ENCODE results near the gene ARHGAP10.
A peak's percentile ranks its signal among the peaks of the same experiment; 100 is the strongest.
"Not testable (repeated sequence)": the region's sequence is repeated elsewhere in the genome, so short reads cannot be mapped to it uniquely, and the experiment has no call there.

ARHGAP10 gene

DNA sequence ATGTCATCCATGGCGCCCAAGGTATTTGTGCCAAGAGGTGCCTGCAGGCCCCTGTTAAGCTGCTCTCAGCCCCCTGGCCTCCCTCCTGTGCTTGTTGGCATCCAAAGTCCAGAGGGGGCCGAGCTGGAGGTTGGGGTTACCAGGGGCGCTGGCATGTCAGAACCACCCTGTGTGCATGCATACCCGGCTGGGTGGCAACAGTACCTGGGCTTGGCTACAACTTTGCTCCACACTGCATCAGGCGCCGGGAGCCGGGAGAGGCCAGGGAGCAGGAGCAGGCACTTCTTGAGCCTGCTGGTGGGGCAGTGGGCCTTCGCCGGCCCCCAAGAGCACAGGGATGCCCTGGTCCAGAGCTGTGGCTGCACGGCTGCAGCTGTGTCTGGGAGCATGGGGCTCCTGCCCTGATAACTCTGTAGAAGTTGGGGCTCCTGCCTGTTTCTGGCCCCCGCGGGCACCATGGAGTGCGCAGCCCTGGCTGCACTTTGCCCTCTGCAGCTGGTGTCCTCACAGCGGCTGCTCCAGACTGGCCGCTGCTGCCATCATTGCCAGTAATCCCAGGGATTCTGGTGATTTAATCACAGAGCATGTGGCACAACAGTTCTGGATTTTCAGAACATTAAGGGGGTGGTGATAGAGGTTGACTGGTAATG lies 130.3 kb downstream of the ARHGAP10 start:
- DNase-seq, result no peak

DNA sequence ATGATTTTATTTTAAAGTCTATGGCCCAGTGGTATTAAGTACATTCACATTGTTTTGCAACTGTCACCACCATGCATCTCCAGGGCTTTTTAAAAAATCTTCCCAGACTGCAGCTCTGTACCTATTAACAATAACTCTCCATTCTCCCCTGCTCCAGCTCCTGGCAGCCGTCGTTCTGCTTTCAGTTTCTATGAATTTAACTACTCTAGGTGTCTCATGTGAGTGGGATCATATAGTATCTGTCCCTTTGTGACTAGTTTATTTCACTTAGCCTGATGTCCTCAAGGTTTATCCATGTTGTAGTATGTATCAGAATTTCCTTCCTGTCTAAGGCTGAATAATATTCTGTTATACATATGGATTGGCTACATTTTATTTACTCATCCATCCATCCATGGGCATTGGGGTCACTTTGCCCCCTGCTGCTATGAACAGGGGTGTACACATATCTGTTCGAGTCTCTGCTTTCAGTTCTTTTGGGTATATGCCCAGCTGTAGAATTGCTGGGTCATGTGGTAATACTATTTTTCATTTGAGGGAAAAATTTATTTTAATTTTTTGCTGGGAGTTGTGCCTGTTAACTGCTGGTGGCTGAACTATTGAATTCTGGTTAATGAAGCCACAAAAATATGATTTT lies 131.3 kb downstream of the ARHGAP10 start:
- DNase-seq, result no peak

DNA sequence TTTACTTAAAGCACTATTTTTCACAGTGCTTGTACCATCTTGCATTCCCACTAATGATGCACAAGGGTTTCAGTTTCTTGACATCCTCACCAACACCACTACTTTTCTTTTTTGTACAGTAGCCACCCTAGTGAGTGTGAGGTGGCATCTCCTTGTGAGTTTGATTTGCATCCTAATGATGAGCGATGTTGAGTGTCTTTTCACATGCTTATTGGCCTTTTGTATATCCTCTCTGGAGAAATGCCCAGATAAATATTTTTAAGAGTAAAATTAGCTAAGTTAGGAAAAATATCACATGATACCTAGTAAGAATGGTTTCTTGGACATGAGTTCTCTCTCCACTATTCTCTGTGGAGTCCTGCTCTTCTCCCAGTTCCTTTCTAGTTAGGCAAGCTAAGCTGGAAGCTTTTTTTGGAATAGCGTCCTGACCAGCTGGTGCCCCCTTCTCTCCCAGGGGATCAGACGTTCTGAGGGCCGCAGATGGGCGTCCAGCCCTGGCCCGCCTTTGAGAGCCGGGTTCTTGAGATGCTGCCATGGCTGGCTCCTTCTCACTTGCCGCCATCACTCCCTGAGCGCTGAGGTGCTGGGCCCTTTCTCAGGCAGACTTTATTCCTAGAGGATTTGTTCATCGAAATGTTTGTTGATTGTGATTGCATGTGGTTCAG lies 132.1 kb downstream of the ARHGAP10 start:
- no peak for DNase-seq

DNA sequence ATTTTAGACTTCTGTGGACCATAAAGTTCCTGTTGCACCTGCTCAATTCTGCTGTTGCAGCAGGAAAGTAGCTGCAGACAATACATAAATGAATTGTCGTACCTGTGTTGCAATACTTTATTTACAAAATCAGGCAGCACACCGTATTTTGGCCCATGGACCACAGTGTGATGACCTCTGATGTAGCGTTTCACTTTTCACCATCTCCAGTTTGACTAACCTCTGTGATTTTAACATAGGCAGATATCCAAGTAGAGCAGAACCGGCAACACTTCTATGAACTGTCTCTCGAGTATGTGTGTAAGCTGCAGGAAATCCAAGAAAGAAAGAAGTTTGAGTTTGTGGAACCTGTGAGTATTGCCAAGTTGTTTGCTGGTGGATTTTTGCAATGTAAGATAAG lies 132.7 kb downstream of the ARHGAP10 start:
- DNase-seq, result no peak

DNA sequence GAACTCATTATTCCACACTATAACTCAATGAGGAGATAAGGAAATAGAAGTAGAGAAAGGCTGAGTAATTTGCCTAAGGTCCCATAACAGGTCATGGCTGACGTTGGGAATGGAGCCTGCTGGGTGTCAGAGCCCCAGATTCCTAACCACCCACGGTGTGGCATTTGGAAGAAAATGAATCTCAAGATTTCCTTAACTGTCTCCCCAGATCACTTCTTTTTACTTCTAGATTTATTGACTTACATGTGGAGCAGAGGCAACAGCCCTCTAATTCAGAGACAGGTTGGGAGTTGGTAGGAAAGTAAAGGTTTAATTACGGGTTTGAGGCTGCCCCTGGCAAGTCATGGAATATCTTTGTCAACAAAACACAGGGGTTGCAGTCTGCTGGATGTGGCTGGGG lies 134.0 kb downstream of the ARHGAP10 start:
- DNase-seq, result no peak

DNA sequence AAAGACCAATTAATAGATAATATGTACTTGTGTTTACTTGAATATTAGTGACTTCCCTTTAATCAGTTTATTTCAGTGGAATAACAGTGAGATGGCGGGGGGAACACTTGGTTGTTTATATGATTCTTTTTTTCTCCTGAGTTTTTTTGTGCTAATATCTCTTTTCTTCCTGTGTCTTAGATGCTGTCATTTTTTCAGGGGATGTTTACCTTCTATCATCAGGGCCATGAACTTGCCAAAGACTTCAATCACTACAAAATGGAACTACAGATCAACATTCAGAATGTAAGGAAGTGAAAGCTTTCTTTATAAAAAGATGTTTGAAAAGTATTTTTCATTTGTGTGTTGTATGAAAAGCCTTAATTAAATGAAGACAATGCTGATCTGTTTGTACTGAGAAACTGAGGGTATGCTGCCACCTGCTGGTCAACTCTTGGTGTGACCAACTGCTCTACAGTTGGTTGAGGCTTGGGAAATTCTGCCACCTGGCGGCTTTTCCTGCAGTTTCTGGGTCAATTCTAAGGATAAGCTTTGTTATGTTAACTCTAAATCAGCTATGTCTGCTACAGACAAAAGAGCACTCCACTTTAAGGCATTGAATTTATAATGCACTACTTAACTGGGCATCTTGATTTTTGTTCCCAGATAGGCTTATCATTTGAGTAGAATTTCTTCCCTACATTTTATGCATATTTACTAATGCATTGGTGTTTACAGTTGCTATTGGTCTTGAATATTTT lies 134.8 kb downstream of the ARHGAP10 start:
- peak; percentile 90 for DNase-seq

DNA sequence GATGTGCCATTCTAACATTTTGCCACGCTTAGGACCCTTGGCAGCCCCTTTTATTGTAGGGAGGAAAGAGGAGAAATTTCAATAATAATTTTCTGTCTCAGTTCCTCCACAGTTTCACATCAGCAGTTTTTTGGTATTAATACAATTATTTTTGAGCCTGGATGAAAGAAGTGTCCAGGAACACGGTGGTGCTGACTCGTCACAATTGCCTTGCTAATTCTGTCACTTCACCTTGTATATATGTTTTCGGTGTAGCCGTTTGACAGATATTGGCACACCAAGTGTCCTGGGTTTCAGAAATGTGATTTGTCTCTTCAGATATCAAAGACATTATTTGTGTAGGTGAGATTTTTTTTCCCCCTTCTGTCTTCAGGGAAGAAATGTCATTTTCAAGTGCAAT lies 142.2 kb downstream of the ARHGAP10 start:
- no peak for DNase-seq

DNA sequence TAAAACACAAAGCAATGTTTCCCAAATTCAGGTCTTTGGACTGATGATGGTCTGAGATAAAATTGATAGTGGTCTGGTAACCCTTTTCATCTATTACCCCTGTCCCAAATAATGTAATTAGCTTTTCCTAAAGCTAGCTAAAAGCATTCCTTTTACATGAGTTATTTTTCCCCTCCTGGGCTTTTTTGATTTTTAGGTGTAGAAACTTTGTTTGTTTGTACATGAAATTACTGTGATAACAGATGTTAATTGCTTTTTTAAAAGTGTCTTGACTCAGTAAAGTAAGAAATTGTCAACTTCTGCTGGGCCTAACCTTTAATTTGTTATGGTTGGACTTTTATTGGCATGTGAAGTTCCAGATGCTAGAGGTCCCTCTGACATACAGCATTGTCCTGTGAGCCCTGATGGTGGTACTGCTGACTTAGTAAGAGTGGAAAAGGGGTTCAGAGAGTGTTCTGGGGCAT lies 145.5 kb downstream of the ARHGAP10 start:
- no peak for DNase-seq

DNA sequence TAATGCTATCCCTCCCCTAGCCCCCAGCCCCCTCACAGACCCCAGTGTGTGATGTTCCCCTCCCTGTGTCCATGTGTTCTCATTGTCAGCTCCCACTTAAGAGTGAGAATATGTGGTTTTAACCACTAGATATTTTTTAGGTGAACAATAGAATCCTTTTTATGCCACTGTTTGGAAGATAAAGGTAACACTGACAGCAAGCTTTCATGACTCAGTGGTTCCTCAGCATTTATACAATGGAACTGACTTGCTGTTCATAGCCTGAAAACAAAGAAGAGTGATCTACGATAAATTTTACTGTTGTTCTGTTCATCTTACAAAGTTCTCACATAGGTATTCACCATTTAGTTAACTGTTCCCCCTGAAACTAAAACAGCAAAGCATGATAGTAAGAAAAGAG lies 147.8 kb downstream of the ARHGAP10 start:
- DNase-seq, result no peak

DNA sequence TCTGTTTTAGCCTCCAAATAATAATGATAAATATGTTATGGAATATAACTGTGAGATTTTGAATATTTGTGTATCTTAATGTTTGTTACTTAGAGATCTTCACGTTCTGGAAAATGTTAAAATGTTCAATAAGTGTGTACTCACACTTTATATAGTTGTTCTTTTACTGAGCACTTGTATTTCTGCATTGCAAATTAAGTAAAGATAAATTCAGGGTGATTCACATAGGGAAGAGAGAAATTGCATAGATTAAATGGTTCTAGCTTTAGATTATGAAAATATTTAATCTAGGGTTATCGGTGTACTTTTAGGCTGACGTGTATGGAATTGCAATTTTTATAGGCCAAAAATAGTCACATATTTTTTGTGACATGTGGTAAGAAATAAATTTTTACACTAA lies 148.6 kb downstream of the ARHGAP10 start:
- no peak for DNase-seq

DNA sequence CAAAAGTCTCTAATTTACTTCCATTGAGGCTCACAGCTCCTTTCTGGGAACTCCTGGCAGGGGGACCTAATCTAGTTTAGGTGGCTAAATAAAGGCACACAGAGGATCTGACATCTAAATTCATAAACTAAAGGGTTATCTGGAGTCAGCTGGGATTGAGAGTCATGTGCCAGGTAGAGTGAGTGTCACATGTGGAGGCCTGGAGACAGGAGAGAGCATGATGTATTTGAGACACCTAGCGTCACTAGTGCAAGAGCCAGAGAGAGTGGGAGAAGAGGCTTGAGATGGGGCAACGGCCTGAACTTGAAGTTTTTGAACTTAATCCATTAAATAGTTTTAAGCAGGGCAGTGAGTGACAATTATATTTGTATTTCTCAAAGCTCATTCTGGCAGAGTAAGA lies 152.6 kb downstream of the ARHGAP10 start:
- no peak for DNase-seq

DNA sequence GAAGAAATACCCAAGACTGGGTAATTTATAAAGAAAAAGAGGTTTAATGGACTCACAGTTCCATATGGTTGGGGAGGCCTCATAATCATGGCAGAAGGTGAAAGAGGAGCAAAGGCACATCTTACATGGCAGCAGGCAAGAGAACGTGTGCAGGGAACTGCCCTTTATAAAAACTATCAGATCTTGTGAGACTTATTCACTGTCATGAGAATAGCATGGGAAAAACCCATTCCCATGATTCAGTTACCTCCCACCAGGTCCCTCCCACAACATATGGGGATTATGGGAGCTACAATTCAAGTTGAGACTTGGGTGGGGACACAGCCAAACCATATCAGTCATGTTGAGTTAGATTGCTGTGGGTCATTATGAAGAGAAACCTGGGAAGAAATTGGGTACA lies 153.3 kb downstream of the ARHGAP10 start:
- not testable (repeated sequence) for DNase-seq

DNA sequence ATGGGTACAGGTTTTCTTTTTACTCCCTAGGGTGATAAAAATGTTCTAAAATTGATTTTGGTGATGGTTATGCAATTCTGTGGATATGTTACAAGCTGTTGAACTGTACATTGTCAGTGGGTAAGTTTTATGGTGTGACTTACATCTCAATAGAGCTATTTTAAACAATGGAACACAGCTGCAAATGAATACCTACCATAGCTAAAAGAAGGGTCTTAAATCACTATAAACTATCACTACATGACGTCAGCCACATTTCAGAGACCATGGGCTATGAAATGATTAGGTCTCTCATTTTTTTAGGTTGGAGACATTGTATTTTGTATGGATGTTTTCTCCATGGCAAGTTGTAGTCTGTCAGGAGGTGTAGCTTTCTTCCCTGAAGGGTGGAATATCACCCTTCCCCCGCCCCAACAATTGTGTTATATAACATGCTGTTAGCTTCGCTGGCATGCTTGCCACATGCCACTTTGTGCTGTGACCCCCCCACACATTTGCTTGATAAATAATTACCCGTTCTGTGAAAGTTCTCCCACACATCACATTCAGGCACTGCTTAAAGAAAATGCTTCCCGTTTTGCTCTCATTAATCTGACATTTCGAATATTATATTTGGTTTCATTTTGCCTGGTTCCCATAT lies 159.7 kb downstream of the ARHGAP10 start:
- no peak for DNase-seq

DNA sequence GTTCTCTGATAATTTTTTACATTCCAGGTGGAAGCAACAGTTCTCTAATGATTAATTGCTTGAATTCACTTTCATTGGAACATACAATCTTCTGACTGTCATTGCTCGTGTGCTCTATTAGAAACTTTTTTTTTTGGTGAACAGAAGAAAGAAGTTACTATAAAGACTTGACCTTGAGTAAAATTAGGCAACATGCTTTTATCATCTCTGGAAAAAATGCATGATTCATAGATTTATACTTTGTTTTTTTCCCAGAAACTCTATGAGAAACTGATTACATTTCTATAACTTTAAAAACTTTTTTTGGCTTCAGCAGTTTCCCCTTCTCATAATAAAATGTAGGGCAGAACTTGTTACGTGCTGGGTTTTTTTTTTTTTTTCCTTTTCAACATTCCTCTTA lies 167.6 kb downstream of the ARHGAP10 start:
- DNase-seq, result no peak

DNA sequence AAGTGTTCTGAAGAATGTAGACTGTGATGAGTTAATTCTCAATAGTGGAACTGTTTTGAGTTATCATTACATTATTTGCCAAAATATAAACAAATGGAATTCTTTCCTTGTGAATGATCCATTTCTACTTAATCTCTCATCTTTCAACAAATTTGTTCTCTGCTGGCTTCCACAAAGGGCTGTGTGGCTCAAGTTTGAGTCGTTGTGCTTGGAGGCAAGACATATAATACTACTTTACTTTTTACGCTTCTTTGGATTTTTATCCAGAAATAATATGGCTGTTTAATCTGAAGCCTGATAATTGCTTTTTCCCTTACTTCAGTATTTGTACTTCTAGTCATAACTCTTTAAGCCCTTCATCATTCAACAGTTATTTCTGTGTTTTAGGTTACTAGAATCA lies 169.5 kb downstream of the ARHGAP10 start:
- DNase-seq, result no peak

DNA sequence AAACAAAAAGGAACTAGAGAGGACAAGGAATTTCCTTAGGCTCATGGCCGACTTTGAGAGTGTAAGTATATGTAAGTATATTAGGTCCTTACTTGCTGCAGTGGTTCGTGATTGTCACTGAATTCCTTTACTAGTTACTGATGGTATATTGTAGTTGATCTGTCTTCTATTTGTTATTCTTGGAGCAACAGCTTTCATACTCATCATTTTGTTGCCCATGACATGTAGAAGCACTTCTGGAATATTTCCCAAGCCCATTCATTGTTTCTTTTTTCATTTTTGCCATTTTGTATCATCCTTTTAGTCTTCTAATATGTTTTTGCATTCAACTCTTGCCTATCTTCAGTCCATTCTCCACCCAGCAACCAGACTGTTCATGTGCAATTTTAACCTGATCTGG lies 170.0 kb downstream of the ARHGAP10 start:
- DNase-seq, result no peak

DNA sequence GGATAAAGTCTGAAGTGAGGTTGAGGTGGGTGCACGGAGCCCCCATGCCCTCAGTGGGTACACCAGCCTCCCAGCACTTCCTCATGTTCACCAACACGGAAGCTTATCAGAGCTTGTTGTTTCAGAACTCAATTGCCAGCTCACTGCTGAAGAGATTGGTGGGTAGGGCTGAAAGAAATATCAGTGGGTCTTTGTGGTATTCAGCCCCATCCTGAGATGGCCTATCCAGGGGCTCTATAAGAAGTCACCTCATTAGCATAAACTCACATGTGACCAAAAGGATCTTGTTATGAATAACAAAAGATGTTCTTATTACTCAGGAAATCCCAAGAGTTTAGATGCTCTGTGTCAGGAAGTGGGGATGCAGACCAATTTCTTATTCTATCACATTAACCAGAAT lies 177.3 kb downstream of the ARHGAP10 start:
- DNase-seq, result peak; percentile 6

DNA sequence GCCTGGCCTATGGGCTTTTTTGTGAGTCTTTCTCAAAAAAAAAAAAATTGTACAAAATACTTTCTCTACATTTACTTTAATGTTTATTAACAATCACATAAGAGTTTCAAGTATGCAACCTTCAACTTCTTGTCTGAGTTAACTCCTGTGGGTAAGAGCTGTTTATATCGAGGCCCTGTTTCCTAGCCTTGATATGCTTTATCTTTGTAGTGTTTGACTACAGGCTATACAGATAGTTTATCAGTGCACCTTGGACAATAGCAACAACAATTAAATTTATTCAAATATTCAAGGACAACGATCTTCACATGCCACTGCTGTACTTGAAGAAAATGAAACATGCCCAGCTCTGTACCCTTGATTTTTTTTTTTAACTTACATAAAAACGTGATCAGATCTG lies 178.4 kb downstream of the ARHGAP10 start:
- DNase-seq, result no peak

DNA sequence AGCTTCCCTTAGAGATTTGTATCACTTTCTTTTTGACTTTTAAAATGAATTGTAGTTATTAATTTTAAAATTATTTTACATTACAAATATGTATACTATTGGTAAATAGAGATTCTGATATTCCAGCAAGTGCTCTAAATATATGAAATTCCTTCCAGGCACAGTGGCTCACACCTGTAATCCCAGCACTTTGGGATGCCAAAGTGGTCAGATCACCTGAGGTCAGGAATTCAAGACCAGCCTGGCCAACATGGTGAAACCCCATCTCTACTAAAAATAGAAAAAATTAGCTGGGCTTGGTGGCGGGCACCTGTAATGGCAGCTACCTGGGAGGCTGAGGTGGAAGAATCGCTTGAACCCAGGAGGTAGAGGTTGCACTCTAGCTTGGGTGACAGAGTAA lies 180.2 kb downstream of the ARHGAP10 start:
- not testable (repeated sequence) for DNase-seq

DNA sequence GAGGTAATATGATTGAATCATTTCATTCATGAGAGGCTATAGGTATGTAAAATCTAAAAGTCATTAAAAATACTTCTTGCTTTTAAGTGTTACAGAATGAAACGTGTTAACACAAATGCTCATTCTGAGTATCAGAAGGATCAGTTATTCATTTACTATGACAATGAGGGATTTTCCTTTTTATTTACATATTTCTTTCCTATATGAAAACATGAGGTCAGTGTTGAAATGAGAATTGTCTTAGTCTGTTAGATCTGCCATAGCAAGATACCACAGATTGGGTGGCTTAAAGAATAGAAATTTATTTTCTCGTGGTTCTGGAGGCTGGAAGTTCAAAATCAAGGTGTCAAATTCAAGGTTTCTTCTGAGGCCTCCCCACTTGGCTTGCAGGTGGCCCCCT lies 181.2 kb downstream of the ARHGAP10 start:
- DNase-seq, result no peak

DNA sequence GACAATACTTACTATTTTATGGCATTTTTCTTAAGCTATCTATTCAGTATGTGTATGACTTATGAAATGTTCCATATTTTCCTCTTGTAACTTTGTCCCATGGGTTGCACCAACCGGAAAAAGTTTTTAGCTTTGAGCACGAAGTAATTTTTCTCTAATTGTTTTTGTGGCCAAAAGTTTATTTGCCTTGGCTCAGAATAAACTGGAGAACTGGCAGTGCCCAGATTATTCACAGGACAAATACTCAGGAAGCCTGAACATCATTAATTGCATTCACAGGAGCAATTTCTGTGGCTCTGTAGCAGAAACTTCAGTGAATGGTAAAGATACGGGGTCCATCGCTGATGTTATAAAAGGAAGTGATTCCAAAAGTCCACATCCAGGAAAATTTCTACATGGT lies 184.5 kb downstream of the ARHGAP10 start:
- no peak for DNase-seq

DNA sequence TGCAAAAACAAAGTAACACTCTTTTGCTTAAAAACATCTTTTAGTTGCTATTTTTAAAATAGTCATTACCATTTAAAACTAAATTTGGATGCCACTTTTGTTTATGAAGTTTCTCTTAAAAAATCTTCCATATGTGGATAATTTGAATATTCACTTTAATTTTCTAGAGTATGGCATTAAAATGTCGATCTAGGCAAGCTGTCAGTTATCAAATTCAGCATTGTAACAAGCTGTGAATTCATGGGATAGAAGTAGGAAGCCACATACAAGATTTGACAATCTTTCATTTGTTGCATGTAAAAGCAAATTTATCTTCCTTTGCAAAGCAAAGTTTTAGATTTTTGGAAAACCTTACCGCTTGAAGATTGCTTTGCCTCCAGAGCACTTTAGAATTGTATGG lies 191.5 kb downstream of the ARHGAP10 start:
- no peak for DNase-seq

DNA sequence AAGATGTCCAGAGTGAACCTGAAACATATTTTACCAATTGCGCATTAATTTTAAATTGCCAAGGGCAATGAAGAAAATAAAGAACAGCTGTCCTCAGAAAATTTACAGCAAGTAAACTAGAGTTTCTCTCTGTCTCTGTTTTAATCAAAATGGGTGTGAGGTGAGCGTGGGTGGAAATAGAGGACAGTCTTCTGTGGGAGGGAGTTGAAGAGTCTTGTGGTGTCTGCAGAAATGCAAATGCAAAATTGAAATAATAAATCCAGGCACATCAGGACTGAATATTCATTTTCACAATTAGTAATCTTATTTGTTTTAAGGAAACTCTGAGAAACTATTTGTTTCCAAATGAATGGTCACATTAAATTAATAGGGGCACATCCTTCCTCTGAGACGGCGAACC lies 192.0 kb downstream of the ARHGAP10 start:
- peak; percentile 8 for DNase-seq

All from activated CD4-positive, alpha-beta T cell treated with anti-CD3 and anti-CD28 coated beads, Interleukin-10, Interleukin-2, amounts not matched to agents 100 ng/mL and 50 ng/mL, durations not matched to agents 16 hours and 8 hours (primary cell).